ENCODE measurements around the gene MFSD12. TPM values are rescaled to one million over a fixed set of nuclear protein-coding genes. Genes with fewer than 3 reads are reported as not detected.

The MFSD12 gene
- total and polyA plus RNA-seq, 4 donors: 25.5 to 78.4 (median 62.2) TPM

DNA sequence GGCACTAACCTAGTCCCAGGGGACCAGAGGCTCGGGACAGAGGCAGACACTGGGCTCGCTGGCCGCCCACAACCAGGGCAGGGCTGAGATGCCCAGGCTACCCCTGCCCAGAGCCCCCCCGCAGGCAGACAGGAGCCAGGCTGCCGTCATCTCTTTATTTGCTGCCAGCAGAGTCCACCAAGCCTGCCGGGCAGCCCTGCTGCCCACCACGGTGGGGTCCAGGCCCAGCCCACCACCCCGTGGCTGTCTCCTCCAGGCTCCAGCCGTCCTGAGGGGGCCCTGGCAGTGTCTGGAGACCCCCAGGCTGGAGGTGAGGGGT is 13.4 kb downstream of the MFSD12 start:
- no peak overlapping the region for H3K9ac ChIP-seq (ENCODE audit: insufficient read depth in 1 of 2, low read length in 2 of 2)
- no peak for ATAC-seq (ENCODE audit: insufficient read depth, low FRiP score)
- H3K27me3 ChIP-seq (ENCODE audit: control insufficient read depth in 3 of 3, insufficient read depth in 3 of 3, low read length in 2 of 3): no peaks in the 10 kb centered on the region
- no peak overlapping the region for H3K4me3 ChIP-seq
- WGBS, 2 donors: 88 to 89% methylated on average over 6 to 9 of the region's 9 CpGs
- DNase-seq: no peak
- H3K27ac ChIP-seq (ENCODE audit: low read depth in 1 of 2, low read length in 1 of 2): no peak overlapping the region
- H3K9me3 ChIP-seq (ENCODE audit: control insufficient read depth in 4 of 4, insufficient read depth in 3 of 4, low read length in 3 of 4): no peaks in the 10 kb centered on the region
- peaks cover 0 to 4% (median 0%) of the 10 kb centered on the region in 5 donors for H3K4me1 ChIP-seq (ENCODE audit: control insufficient read depth in 5 of 5, insufficient read depth in 5 of 5, low read length in 5 of 5)
- TF ChIP-seq, protein P1, sequence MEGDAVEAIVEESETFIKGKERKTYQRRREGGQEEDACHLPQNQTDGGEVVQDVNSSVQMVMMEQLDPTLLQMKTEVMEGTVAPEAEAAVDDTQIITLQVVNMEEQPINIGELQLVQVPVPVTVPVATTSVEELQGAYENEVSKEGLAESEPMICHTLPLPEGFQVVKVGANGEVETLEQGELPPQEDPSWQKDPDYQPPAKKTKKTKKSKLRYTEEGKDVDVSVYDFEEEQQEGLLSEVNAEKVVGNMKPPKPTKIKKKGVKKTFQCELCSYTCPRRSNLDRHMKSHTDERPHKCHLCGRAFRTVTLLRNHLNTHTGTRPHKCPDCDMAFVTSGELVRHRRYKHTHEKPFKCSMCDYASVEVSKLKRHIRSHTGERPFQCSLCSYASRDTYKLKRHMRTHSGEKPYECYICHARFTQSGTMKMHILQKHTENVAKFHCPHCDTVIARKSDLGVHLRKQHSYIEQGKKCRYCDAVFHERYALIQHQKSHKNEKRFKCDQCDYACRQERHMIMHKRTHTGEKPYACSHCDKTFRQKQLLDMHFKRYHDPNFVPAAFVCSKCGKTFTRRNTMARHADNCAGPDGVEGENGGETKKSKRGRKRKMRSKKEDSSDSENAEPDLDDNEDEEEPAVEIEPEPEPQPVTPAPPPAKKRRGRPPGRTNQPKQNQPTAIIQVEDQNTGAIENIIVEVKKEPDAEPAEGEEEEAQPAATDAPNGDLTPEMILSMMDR (IDR thresholded peaks at IDR 0.05; ENCODE audit: control extremely low read depth, extremely low read depth): no peak
- H3K36me3 ChIP-seq (ENCODE audit: control insufficient read depth in 4 of 4, insufficient read depth in 4 of 4, low read length in 4 of 4): peaks cover 0 to 41% (median 4%) of the 10 kb centered on the region in 4 donors

GRCh38 chr19:3543150-3544057 is 14.0 kb downstream of the MFSD12 start:
- WGBS, 2 donors: 89 to 92% methylated on average over 44 to 47 of the region's 47 CpGs
- Histone ChIP-seq H3K4me3 (no peak overlapping the region), H3K36me3 (ENCODE audit: control insufficient read depth in 4 of 4, insufficient read depth in 4 of 4, low read length in 4 of 4) (peaks cover 0 to 41% (median 4%) of the 10 kb centered on the region in 4 donors), H3K9me3 (ENCODE audit: control insufficient read depth in 4 of 4, insufficient read depth in 3 of 4, low read length in 3 of 4) (no peaks in the 10 kb centered on the region), H3K4me1 (ENCODE audit: control insufficient read depth in 5 of 5, insufficient read depth in 5 of 5, low read length in 5 of 5) (peaks cover 0 to 11% (median 0%) of the 10 kb centered on the region in 5 donors), H3K9ac (ENCODE audit: insufficient read depth in 1 of 2, low read length in 2 of 2) (no peak overlapping the region), H3K27me3 (ENCODE audit: control insufficient read depth in 3 of 3, insufficient read depth in 3 of 3, low read length in 2 of 3) (no peaks in the 10 kb centered on the region), H3K27ac (ENCODE audit: low read depth in 1 of 2, low read length in 1 of 2) (no peak overlapping the region)
- TF ChIP-seq, protein P1 (IDR thresholded peaks at IDR 0.05; ENCODE audit: control extremely low read depth, extremely low read depth): no peak
- ATAC-seq (ENCODE audit: insufficient read depth, low FRiP score) (no peak), DNase-seq (no peak)

- Histone ChIP-seq H3K27ac (ENCODE audit: low read depth in 1 of 2, low read length in 1 of 2) (no peak overlapping the region), H3K9me3 (ENCODE audit: control insufficient read depth in 4 of 4, insufficient read depth in 3 of 4, low read length in 3 of 4) (no peaks in the 10 kb centered on the region), H3K4me1 (ENCODE audit: control insufficient read depth in 5 of 5, insufficient read depth in 5 of 5, low read length in 5 of 5) (peaks cover 0 to 11% (median 0%) of the 10 kb centered on the region in 5 donors), H3K9ac (ENCODE audit: insufficient read depth in 1 of 2, low read length in 2 of 2) (no peak overlapping the region), H3K4me3 (no peak overlapping the region), H3K36me3 (ENCODE audit: control insufficient read depth in 4 of 4, insufficient read depth in 4 of 4, low read length in 4 of 4) (peaks cover 0 to 48% (median 5%) of the 10 kb centered on the region in 4 donors), H3K27me3 (ENCODE audit: control insufficient read depth in 3 of 3, insufficient read depth in 3 of 3, low read length in 2 of 3) (no peaks in the 10 kb centered on the region)
- ATAC-seq (ENCODE audit: insufficient read depth, low FRiP score): no peak
- 97 to 100% methylated on average over 1 of the region's 1 CpG for WGBS, 2 donors
- DNase-seq: no peak
- TF ChIP-seq, protein P1 (IDR thresholded peaks at IDR 0.05; ENCODE audit: control extremely low read depth, extremely low read depth): no peak
These were observed 17.6 kb downstream of the MFSD12 start for GRCh38 chr19:3539756-3540118.

Measured in lung (tissue), 12 donors.